HG03442 (cell line): ENCODE results near the gene ARHGEF10L.
"Not testable (repeated sequence)": the region's sequence is repeated elsewhere in the genome, so short reads cannot be mapped to it uniquely, and the experiment has no call there.

ENCODE experiments used
- ATAC-seq: cut with Tn5 transposase; IDR thresholded peaks from one replicate; pipeline ENCODE4 v1.9.1; 2021; ENCODE audit warnings: mild to moderate bottlenecking, moderate library complexity; ENCODE audit not compliant: unreplicated experiment

The ARHGEF10L gene

GRCh38 chr1:17606826-17607440 is 67.4 kb downstream of the ARHGEF10L start:
- no peak for ATAC-seq

GRCh38 chr1:17607644-17608581 is 68.4 kb downstream of the ARHGEF10L start:
- ATAC-seq: no peak

DNA sequence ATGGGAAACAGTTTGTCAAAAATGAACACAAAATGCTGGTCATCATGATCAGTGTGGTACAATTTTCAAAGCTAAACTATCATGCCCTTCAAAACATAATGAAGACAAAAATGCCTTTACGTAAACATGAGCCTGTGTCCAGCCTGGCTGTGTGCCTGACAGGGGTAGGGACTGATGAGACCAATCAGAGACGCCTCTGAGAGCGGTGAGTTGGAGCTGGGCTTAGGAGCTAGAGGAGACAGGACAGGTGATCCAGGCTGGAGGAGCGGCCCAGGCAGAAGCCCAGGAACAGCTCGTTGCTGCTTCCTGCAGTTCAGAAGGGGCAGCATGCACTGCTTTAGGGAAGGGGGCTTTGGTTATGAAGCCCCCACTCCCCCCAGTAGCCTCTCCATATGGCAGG is 70.0 kb downstream of the ARHGEF10L start:
- ATAC-seq: no peak

DNA sequence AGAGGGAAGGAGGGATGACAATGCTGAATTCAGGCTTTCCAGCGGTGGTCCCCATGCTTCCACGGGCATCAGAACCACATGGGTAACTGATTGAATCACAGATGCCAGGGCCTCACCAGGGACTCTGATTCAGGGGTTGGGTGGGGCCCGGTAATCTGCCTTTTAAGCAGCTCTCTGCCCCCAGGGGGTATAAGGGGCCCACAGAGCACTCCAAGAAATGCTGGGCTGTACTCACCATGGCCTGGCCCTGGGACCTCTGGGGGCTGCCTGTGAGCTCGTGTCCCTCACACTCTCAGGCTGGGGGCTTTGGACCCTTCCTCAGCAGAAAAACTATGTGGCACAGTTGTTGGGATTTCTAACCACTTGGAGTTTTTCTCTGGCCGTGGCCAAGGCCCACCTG is 70.6 kb downstream of the ARHGEF10L start:
- no peak for ATAC-seq

- no peak for ATAC-seq
Measured at GRCh38 chr1:17610713-17611112, 71.2 kb downstream of the ARHGEF10L start.

- ATAC-seq: no peak
Measured at GRCh38 chr1:17611991-17612390, 72.5 kb downstream of the ARHGEF10L start.

- ATAC-seq: no peak
Measured at GRCh38 chr1:17612831-17613230, 73.3 kb downstream of the ARHGEF10L start.

DNA sequence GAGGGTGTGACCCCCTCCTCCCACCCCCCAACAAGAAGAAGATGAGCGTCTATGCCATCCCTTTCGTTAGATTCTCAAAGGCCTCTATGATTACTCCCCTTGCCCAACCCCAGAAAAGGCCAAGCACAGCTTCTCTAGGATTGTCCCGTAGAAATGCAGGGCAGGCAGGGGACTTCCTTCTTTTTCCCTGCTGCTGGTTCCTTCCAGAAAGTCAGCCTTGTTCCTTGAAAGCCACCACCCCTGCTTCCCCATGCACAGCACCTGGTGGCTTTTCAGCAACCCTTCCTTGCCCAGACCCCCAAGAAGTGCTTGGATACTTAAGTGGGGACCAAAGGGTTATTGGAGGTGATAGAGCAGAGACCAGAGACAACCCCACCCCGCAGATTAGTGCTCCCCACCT is 75.1 kb downstream of the ARHGEF10L start:
- ATAC-seq: no peak

- ATAC-seq: no peak
Measured at GRCh38 chr1:17615157-17615556, 75.7 kb downstream of the ARHGEF10L start.

DNA sequence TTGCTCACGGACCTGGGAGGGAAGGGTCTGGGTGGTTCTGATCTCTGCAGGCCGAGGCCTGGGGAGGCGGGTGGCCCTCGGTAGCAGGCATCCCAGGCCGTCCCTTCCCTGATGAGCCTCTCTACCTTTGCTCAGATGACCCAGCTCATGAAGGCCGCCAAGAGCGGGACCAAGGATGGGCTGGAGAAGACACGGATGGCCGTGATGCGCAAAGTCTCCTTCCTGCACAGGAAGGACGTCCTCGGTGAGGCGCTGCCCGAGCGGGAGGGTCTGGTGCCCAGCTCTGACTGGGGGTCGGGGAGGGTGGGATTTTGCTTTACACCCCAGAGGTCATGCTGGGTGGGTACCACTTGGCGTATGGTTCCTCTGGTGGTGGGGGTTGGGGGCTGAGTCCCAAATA is 76.5 kb downstream of the ARHGEF10L start:
- ATAC-seq: no peak

DNA sequence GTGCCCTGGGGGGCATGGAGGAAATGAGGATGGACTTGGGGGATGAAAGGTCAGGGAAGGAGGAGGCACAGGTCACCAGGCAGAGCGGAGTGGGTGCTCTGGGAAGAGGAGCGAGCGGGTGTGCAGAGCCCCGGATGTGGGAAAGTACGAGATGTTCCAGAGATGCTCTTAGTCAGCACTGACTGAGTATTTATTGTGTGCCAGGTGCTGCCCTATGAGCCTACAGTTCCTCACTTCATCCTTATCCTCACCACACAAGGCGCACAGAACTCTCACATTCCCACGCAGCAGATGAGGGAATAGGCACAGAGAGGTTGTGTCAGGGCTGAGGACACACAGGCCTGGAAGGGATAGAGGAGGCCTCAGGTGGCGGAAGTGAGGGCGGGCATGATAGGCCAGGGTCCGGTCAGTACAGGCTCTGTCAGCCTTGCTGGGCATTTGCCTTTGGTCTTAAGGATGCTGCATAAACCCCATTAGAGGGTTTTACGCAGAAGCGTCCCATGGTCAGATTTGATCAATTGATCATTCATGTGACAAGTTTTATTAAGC is 77.3 kb downstream of the ARHGEF10L start:
- no peak for ATAC-seq

GRCh38 chr1:17617787-17618557 is 78.5 kb downstream of the ARHGEF10L start:
- ATAC-seq: no peak

DNA sequence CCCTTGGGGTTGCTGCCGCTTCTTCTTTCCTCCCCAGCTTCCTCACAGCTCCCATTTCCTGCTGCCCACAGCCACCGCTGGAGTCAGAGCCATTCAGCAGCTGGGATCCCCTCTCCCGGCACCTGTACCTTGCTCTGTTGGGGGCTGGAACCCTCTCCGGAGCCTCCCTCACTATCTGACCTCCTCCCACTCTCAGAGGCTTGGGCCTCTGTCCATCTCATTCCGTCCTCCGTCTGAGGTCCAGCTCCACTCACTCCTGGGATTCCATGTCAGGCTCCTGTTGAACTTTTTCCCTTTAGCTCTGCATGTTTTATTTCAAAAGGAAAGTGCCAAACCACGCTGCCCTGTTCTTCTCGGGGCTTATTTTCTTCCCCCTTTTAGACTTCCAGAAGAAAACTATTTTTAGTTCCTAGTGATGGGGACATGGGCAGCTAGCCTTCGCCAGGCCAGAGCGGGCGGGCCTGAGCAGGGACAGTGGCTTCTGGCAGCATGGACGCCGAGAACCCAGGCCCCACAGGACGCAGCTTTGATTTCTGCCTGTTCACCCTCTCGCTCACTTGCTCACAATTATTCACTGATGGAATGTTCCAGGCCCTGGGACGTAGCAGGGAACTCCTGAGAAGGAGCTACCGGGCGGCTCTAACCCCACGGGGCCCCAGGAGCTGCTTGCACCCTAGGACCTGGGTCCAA is 79.2 kb downstream of the ARHGEF10L start:
- ATAC-seq: no peak

GRCh38 chr1:17620448-17620847 is 81.0 kb downstream of the ARHGEF10L start:
- ATAC-seq: no peak

DNA sequence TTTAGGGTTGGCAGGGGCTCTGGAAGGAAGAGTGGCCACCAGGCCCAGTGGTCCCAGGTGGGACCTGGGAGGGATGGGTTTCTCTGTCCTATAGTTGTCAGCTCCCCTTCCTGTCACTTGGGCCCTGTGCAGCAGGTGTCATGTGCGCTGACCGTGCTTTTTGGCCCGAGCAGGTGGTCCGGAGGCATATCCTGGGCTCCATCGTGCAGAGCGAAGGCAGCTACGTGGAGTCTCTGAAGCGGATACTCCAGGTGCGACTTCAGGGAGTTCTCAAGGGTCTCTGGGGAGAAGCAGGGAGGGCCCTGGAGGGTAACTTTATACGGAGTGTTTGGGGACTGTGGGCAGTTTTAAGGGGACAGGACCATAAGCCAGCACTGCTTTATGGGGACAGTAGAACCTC is 82.2 kb downstream of the ARHGEF10L start:
- ATAC-seq: no peak

DNA sequence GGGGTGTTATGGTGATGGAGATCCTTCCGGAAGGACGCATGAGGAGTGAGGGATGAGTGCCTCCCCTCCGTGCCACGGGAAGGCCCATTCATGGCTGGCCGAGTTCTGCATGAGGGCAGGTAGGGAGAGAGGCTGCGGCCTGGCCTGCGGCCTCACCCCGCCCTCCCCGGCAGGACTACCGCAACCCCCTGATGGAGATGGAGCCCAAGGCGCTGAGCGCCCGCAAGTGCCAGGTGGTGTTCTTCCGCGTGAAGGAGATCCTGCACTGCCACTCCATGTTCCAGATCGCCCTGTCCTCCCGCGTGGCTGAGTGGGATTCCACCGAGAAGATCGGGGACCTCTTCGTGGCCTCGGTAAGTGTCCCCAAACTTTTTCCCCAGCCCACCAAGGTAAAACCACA is 83.3 kb downstream of the ARHGEF10L start:
- no peak for ATAC-seq

DNA sequence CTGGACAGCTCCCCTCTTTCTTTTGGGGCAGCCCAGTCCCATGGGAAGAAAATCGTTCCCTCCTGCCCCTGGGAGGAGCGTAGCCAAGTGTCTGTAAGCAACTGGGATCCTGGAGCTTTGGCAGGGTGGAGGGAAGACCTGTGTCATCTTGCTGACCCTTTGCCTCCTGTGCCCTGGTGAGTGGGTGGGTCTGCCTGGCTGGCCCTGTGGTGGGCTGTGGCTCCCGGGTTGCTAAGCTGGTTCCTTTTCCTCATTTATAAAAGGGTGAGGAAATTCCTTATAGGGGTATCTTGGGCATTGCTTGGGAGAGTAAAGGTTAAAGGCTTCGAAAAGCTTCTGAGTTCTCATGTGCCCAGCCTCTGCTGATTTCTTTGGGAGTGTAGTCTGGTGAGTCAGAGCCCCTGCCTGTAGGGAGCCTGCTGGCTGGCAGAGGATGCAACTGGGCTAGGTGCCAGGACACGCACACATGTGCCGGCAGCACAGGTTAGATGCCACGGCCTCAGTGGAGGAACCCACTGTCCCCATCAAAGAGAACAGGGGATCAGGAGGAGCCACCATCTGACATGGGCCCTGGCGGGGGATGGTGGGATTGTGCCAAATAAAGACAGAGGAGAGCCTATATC is 85.2 kb downstream of the ARHGEF10L start:
- ATAC-seq: no peak

DNA sequence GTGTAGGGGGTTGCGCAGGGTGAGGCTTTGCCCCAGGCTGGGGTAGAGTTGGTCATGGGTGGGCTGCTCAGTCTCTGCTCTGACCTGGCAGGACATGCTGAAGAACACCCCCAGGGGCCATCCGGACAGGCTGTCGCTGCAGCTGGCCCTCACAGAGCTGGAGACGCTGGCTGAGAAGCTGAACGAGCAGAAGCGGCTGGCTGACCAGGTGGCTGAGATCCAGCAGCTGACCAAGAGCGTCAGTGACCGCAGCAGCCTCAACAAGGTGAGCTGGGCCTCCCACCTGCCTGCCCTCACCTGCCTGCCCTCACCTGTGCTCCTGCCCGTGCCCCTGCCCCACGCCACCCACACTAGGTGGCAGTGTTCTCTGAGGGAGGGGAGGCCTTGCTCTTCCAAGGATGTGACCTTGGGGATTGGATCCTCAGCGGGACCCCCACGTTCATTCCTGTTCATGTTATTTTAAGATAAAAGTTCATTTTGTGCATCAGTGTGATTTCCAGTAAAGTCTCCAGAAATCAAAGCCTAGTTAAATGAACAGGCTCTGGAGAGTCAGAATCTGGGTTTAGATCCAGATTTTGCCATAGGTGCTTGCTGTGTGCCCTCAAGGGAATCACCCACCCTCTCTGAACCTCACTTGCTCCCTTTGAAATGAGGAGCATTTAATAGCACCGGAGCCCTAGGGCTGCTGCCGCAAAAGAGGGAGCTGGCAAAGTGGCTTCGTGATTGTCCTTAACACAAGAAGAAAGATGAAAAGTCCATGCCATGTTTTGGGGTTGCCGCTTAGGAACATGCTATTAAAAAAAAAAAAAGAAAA is 87.9 kb downstream of the ARHGEF10L start:
- no peak for ATAC-seq

GRCh38 chr1:17629046-17629445 is 89.5 kb downstream of the ARHGEF10L start:
- not testable (repeated sequence) for ATAC-seq
